ENCODE data around the gene EGLN1. TPM values are rescaled to one million over a fixed set of nuclear protein-coding genes. Genes with fewer than 3 reads are reported as not detected.
"Not testable (repeated sequence)": the region's sequence is repeated elsewhere in the genome, so short reads cannot be mapped to it uniquely, and the experiment has no call there.

The EGLN1 gene
- total RNA-seq, 4 donors from 2014 or later, result 42.5 to 67.5 (median 56.7) TPM

GRCh38 chr1:231460614-231461013 is 38.5 kb upstream of the EGLN1 start:
- Histone ChIP-seq H3K9me3 (peaks cover 0 to 25% (median 0%) of the 10 kb centered on the region in 3 donors), H3K4me1 (no peaks in the 10 kb centered on the region), H3K27me3 (no peaks in the 10 kb centered on the region), H3K27ac (no peak overlapping the region), H3K36me3 (no peaks in the 10 kb centered on the region), H3K4me3 (no peak overlapping the region)
- TF ChIP-seq POLR2AphosphoS5 (IDR thresholded peaks at IDR 0.05) (no peak), CTCF (IDR thresholded peaks at IDR 0.05) (no peak), POLR2A (IDR thresholded peaks at IDR 0.05) (no peak), EP300 (IDR thresholded peaks at IDR 0.05) (no peak)
- ATAC-seq, result no peak
- WGBS, 2 donors (ENCODE audit: low coverage in 1 of 2), result 44 to 63% methylated on average over 2 of the region's 2 CpGs

GRCh38 chr1:231459438-231459837 is 37.4 kb upstream of the EGLN1 start:
- H3K9me3 ChIP-seq, result peaks cover 0 to 22% (median 0%) of the 10 kb centered on the region in 3 donors
- H3K4me3 ChIP-seq, H3K27ac ChIP-seq, ATAC-seq, H3K36me3 ChIP-seq, H3K27me3 ChIP-seq, H3K4me1 ChIP-seq: not testable (repeated sequence)
- 100% methylated on average over 1 of the region's 1 CpG; no CpG with 5 or more reads in 1 of the 2 donors for WGBS, 2 donors (ENCODE audit: low coverage in 1 of 2)

DNA sequence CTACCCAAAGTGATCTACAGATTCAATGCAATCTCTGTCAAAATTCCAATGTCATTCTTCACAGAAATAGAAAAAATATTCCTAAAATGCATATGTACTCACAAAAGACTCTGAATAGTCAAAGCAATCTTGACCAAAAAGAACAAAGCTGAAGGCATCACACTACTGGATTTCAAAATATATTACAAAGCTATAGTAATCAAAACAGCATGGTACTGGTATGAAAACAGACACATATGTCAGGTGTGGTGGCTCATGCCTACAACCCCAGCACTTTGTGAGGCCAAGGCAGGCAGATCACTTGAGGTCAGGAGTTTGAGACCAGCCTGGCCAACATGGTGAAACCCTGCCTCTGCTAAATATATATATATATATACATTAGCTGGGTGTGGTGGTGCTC is 35.9 kb upstream of the EGLN1 start:
- not testable (repeated sequence) for H3K27ac ChIP-seq, ATAC-seq, H3K4me3 ChIP-seq, H3K27me3 ChIP-seq, H3K4me1 ChIP-seq, H3K36me3 ChIP-seq
- peaks cover 0 to 22% (median 0%) of the 10 kb centered on the region in 3 donors for H3K9me3 ChIP-seq

DNA sequence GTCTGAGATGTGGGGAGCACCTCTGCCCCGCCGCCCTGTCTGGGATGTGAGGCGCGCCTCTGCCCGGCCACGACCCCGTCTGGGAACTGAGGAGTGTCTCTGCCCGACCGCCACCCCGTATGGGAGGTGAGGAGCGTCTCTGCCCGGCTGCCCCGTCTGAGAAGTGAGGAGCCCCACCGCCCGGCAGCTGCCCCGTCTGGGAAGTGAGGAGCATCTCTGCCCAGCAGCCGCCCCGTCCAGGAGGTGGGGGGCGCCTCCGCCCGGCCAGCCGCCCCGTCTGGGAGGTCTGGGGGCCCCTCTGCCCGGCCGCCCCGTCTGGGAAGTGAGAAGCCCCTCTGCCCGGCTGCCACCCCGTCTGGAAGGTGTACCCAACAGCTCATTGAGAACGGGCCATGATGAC is 32.0 kb upstream of the EGLN1 start:
- H3K36me3 ChIP-seq, H3K27me3 ChIP-seq, ATAC-seq, H3K4me1 ChIP-seq, H3K4me3 ChIP-seq, H3K27ac ChIP-seq: not testable (repeated sequence)
- H3K9me3 ChIP-seq, result peaks cover 0 to 22% (median 0%) of the 10 kb centered on the region in 3 donors
- WGBS, 2 donors (ENCODE audit: low coverage in 1 of 2), result no CpG with 5 or more reads among the region's 29 CpGs

DNA sequence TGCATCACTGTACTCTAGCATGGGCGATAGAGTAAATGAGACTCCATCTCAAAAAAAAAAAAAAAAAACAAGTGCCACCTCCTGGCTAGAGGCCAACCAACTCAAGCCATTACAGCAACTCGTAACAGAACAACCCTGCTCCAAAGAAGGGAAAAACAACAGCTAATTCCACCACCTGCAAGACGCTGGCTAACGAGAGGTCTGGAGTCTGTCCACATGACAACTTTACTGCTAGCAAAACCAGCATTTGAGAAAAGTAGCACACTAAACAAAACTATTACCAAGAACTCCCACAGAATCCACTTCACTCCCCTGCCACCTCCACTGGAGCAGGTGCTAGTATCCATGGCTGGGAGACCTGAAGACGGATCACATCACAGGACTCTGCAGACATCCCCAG is 24.1 kb upstream of the EGLN1 start:
- TF ChIP-seq CTCF (IDR thresholded peaks at IDR 0.05), result no peak
- TF ChIP-seq POLR2A (IDR thresholded peaks at IDR 0.05), result no peak
- TF ChIP-seq EP300 (IDR thresholded peaks at IDR 0.05), result no peak
- TF ChIP-seq POLR2AphosphoS5 (IDR thresholded peaks at IDR 0.05), result no peak
- H3K27ac ChIP-seq, result no peak overlapping the region
- no peaks in the 10 kb centered on the region for H3K4me1 ChIP-seq
- H3K9me3 ChIP-seq, result peaks cover 0 to 19% (median 0%) of the 10 kb centered on the region in 3 donors
- 58 to 67% methylated on average over 2 to 3 of the region's 5 CpGs for WGBS, 2 donors (ENCODE audit: low coverage in 1 of 2)
- peaks cover 10% of the 10 kb centered on the region for H3K27me3 ChIP-seq
- no peak for ATAC-seq
- H3K4me3 ChIP-seq, result no peak overlapping the region
- no peaks in the 10 kb centered on the region for H3K36me3 ChIP-seq

- Histone ChIP-seq H3K27ac (no peak overlapping the region), H3K9me3 (peaks cover 0 to 19% (median 0%) of the 10 kb centered on the region in 3 donors), H3K4me1 (no peaks in the 10 kb centered on the region), H3K36me3 (no peaks in the 10 kb centered on the region), H3K27me3 (peaks cover 10% of the 10 kb centered on the region), H3K4me3 (no peak overlapping the region)
- ATAC-seq, result no peak
- TF ChIP-seq EP300 (IDR thresholded peaks at IDR 0.05) (no peak), POLR2AphosphoS5 (IDR thresholded peaks at IDR 0.05) (no peak), POLR2A (IDR thresholded peaks at IDR 0.05) (no peak), CTCF (IDR thresholded peaks at IDR 0.05) (no peak)
- 45 to 58% methylated on average over 2 of the region's 2 CpGs for WGBS, 2 donors (ENCODE audit: low coverage in 1 of 2)
These were observed 22.0 kb upstream of the EGLN1 start for GRCh38 chr1:231444059-231444458.

- Histone ChIP-seq H3K27ac (no peak overlapping the region), H3K4me1 (no peaks in the 10 kb centered on the region), H3K36me3 (no peaks in the 10 kb centered on the region), H3K9me3 (peaks cover 0 to 19% (median 0%) of the 10 kb centered on the region in 3 donors), H3K27me3 (peaks cover 10% of the 10 kb centered on the region), H3K4me3 (no peak overlapping the region)
- no peak for ATAC-seq
- WGBS, 2 donors (ENCODE audit: low coverage in 1 of 2), result 55 to 100% methylated on average over 1 to 2 of the region's 2 CpGs
- TF ChIP-seq POLR2AphosphoS5 (IDR thresholded peaks at IDR 0.05) (no peak), EP300 (IDR thresholded peaks at IDR 0.05) (no peak), POLR2A (IDR thresholded peaks at IDR 0.05) (no peak), CTCF (IDR thresholded peaks at IDR 0.05) (no peak)
These were observed 21.3 kb upstream of the EGLN1 start for GRCh38 chr1:231443363-231443762.

All from gastroesophageal sphincter (tissue), 4 donors.